CD4-positive, alpha-beta T cell treated with Interferon gamma for 1 hour (primary cell): ENCODE results near the gene OVAAL.

Source experiments
- DNase-seq: peaks from one replicate; pipeline ENCODE4 v3.0.0-alpha.2; 2020

OVAAL gene

GRCh38 chr1:180571832-180572636 is 13.3 kb downstream of the OVAAL start:
- no peak for DNase-seq

GRCh38 chr1:180572760-180573159 is 14.0 kb downstream of the OVAAL start:
- DNase-seq: no peak

- no peak for DNase-seq
These were observed 15.4 kb downstream of the OVAAL start for GRCh38 chr1:180574031-180574713.

- DNase-seq: no peak
These were observed 18.6 kb downstream of the OVAAL start for GRCh38 chr1:180577361-180577760.

GRCh38 chr1:180579961-180580611 is 21.3 kb downstream of the OVAAL start:
- DNase-seq: no peak

GRCh38 chr1:180581635-180582039 is 22.9 kb downstream of the OVAAL start:
- no peak for DNase-seq

- no peak for DNase-seq
These were observed 26.1 kb downstream of the OVAAL start for GRCh38 chr1:180584869-180585268.

GRCh38 chr1:180585994-180586359 is 27.2 kb downstream of the OVAAL start:
- DNase-seq: no peak

- DNase-seq: no peak
These were observed 27.9 kb downstream of the OVAAL start for GRCh38 chr1:180586671-180587155.

GRCh38 chr1:180588121-180588520 is 29.4 kb downstream of the OVAAL start:
- no peak for DNase-seq

- DNase-seq: no peak
These were observed 32.1 kb downstream of the OVAAL start for GRCh38 chr1:180590889-180591288.

- DNase-seq: no peak
These were observed 34.6 kb downstream of the OVAAL start for GRCh38 chr1:180593382-180593781.

- no peak for DNase-seq
These were observed 36.0 kb downstream of the OVAAL start for GRCh38 chr1:180594723-180595122.

GRCh38 chr1:180595966-180596365 is 37.2 kb downstream of the OVAAL start:
- DNase-seq: no peak

GRCh38 chr1:180597520-180597919 is 38.8 kb downstream of the OVAAL start:
- DNase-seq: no peak

- no peak for DNase-seq
These were observed 39.7 kb downstream of the OVAAL start for GRCh38 chr1:180598333-180598974.

GRCh38 chr1:180600343-180600742 is 41.6 kb downstream of the OVAAL start:
- no peak for DNase-seq

GRCh38 chr1:180601512-180601911 is 42.7 kb downstream of the OVAAL start:
- no peak for DNase-seq

GRCh38 chr1:180603223-180603849 is 44.6 kb downstream of the OVAAL start:
- DNase-seq: no peak

GRCh38 chr1:180603850-180604226 is 45.1 kb downstream of the OVAAL start:
- no peak for DNase-seq

- no peak for DNase-seq
These were observed 47.4 kb downstream of the OVAAL start for GRCh38 chr1:180606155-180606554.

- DNase-seq: no peak
These were observed 51.1 kb downstream of the OVAAL start for GRCh38 chr1:180609643-180610555.
